Neural progenitor cell (in vitro differentiated cells): ENCODE results near the gene PRDM16.

ENCODE experiments used
- EZH2 ChIP-seq: fragments of 200-600 bp; sonication (generic); IDR thresholded peaks from 2 replicates; pipeline ENCODE4 v1.6.1; 2017; ENCODE audit warnings: antibody characterized with exemption, mild to moderate bottlenecking, moderate library complexity
- EZH2phosphoT487 ChIP-seq: fragments of 200-600 bp; sonication (generic); IDR thresholded peaks from 2 replicates; pipeline ENCODE4 v1.6.1; 2017; ENCODE audit warnings: antibody characterized with exemption
- TF ChIP-seq, protein P1 (sequence below): fragments of 200-600 bp; sonication (generic); IDR thresholded peaks from 2 replicates; pipeline ENCODE4 v1.5.1; 2017; ENCODE audit warnings: antibody characterized with exemption, mild to moderate bottlenecking

DNA sequence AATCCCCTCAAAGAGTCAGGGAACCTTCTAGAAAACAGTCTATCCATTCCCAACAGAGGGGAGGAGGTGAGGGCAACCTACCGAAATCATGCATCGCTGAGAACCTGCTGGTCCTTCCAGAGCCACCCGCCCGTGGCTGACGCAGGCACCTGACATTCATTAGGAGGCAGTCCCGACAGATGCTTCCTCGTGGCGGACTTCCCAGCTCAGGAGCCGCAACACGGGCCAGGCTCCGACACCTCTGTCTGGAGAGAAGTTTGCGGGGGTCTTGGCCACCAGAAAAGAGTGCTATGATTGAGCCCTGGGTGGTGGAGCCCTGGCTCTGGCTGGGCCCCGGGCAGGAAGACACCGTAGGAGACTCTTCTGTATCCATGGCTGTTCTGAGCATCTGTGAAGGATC lies 299.1 kb downstream of the PRDM16 start:
- TF ChIP-seq, protein P1, sequence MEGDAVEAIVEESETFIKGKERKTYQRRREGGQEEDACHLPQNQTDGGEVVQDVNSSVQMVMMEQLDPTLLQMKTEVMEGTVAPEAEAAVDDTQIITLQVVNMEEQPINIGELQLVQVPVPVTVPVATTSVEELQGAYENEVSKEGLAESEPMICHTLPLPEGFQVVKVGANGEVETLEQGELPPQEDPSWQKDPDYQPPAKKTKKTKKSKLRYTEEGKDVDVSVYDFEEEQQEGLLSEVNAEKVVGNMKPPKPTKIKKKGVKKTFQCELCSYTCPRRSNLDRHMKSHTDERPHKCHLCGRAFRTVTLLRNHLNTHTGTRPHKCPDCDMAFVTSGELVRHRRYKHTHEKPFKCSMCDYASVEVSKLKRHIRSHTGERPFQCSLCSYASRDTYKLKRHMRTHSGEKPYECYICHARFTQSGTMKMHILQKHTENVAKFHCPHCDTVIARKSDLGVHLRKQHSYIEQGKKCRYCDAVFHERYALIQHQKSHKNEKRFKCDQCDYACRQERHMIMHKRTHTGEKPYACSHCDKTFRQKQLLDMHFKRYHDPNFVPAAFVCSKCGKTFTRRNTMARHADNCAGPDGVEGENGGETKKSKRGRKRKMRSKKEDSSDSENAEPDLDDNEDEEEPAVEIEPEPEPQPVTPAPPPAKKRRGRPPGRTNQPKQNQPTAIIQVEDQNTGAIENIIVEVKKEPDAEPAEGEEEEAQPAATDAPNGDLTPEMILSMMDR: no peak
- TF ChIP-seq EZH2phosphoT487: no peak
- no peak for TF ChIP-seq EZH2
